Stomach (tissue), 9 donors: Measurements from ENCODE around the gene ZNF652. TPM values are rescaled to one million over a fixed set of nuclear protein-coding genes. Genes with fewer than 3 reads are reported as not detected.

Experiments
- DNase-seq, 2 donors: peaks; one replicate each; pipeline versions ENCODE4 v3.0.0 to v3.0.0-alpha.2; 2013 to 2019
- H3K27ac ChIP-seq, 5 donors: fragments of 200-600 bp in 4 of 5; sonication (generic) in 4 of 5; one replicate each; pipeline ENCODE4 v1.5.1; 2013 to 2019; ENCODE audit warnings: mild to moderate bottlenecking in 1 of 5, moderate library complexity in 1 of 5
- H3K27me3 ChIP-seq, 3 donors: fragments of 200-600 bp; sonication (generic); one replicate each; pipeline ENCODE4 v1.5.1; 2017 to 2019; ENCODE audit warnings: mixed run types in 1 of 3
- H3K36me3 ChIP-seq, 4 donors: fragments of 200-600 bp; sonication (generic); 1 replicate in 3 of 4; 2 replicates in 1 of 4; pipeline ENCODE4 v1.5.1; 2016 to 2019
- H3K4me1 ChIP-seq, 4 donors: fragments of 200-600 bp; sonication (generic); one replicate each; pipeline ENCODE4 v1.5.1; 2016 to 2019
- H3K4me3 ChIP-seq, 4 donors: fragments of 200-600 bp; sonication (generic) in 3 of 4; one replicate each; pipeline ENCODE4 v1.5.1; 2016 to 2019; ENCODE audit warnings: mild to moderate bottlenecking in 1 of 4
- H3K9me3 ChIP-seq, 4 donors: fragments of 200-600 bp; sonication (generic); one replicate each; pipeline ENCODE4 v1.5.1; 2016 to 2019
- CTCF ChIP-seq, 7 experiments: fragments of 450-650 bp in 4 of 7; fragments of 200-600 bp in 3 of 7; sonication (generic) in 3 of 7; IDR thresholded peaks; one replicate each; pipeline ENCODE4 v1.5.1; 2016 to 2019; ENCODE audit warnings: antibody characterized with exemption in 7 of 7, control low read depth in 2 of 7, mild to moderate bottlenecking in 1 of 7
- EP300 ChIP-seq: sonication (generic); formaldehyde crosslinking; IDR thresholded peaks from one replicate; pipeline ENCODE4 v1.6.1; 2017; ENCODE audit warnings: antibody characterized with exemption
- POLR2A ChIP-seq, 4 donors: fragments of 450-650 bp; IDR thresholded peaks; one replicate each; pipeline ENCODE4 v1.6.1; 2016; ENCODE audit warnings: antibody characterized with exemption in 4 of 4, control low read depth in 2 of 4, mild to moderate bottlenecking in 1 of 4, moderate library complexity in 1 of 4
- POLR2AphosphoS5 ChIP-seq, 3 donors: sonication (generic); formaldehyde crosslinking; IDR thresholded peaks; one replicate each; pipeline ENCODE4 v1.6.1; 2016; ENCODE audit warnings: antibody characterized with exemption in 3 of 3
- WGBS, 5 donors: extraction: QIAGEN DNeasy Blood & Tissue Kit in 3 of 5; methylation state at CpG; one replicate each; pipeline versions ENCODE4 v1.1.5 to v1.1.7; 2013 to 2018; 5-methylcytosine and 5-hydroxymethylcytosine counted together
- intact Hi-C: fragments of 100-400 bp; cut with DNase I; formaldehyde crosslinking; loops from one replicate; pipeline ENCODE4 v1.15.1; 2023; ENCODE audit warnings: low total_unique reads
- polyA plus RNA-seq, 3 donors: library from polyadenylated mRNA; stranded (reverse); fragments of 200-250 nt; gene quantifications; one replicate each; pipeline ENCODE4 v1.2.3, GENCODE V29; 2013
- total RNA-seq, 5 donors: library from RNA; depleted of rRNA; stranded (reverse); fragments of >200 nt; gene quantifications; one replicate each; pipeline versions ENCODE4 v1.1.0 to v1.2.3, GENCODE V29; 2014 to 2016
- donor health status: healthy with polysubstance abuse.
- donor health status: Bipolar disorder and iron deficiency.
- donor health status: healthy.

The ZNF652 gene
- total and polyA plus RNA-seq, 8 donors = 16.4 to 89.3 (median 32.6) TPM

DNA sequence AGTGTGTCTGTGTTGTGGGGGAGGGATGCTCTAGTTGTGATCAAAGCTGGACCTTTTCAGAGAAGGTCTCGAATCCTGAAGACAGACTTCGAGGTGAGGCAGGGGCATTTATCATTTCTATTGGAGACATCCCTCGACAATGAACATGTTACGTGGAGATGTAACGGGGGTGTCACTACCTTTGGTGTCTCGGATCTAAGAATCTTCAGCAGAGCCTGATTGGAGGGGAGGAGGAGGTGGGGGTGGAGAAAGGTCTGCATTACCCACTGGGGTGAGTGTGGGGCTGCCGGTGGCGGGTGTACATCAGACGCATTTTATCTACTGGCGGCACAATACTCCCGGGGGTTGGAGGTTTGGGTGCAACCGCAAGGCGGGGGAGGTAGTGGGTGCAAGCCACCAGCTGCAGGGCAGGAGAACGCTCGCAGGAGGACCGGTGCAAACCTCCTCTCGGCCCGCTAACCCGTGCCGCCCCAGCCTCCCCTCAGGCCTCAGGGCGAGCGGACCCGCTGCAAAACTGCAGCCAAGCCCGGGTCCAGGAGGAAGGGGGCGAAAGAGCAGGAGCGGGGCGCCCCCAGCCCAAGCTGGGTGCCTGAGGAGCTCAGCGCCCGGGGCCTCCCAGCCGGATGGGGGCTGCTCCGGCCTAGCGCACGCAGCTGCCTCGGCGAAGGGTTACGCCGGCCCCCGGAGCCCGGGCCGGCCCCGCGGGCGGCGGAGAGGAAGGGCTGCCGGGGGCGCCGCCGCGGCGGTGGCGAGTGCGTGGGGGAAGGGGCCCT is 735 bp downstream of the ZNF652 start:
- peak overlapping the region; percentile 80 to 98 (median 92) for H3K4me3 ChIP-seq
- no peaks in the 10 kb centered on the region for H3K9me3 ChIP-seq
- H3K27ac ChIP-seq = peak overlapping the region; percentile 93 to 99 (median 97)
- 0 to 2% (median 1%) methylated on average over 17 to 52 of the region's 52 CpGs for WGBS, 5 donors
- peaks cover 26 to 59% (median 44%) of the 10 kb centered on the region in 4 donors for H3K4me1 ChIP-seq
- no peaks in the 10 kb centered on the region for H3K27me3 ChIP-seq
- DNase-seq = peak; percentile 59 to 80
- H3K36me3 ChIP-seq = peaks cover 0 to 2% (median 0%) of the 10 kb centered on the region in 4 donors
- intact Hi-C loops = no loop called here
- no peak for TF ChIP-seq CTCF (IDR thresholded peaks at IDR 0.05)
- TF ChIP-seq POLR2AphosphoS5 (IDR thresholded peaks at IDR 0.05) = peak in 2 of 3 donors; percentile 19 to 24
- TF ChIP-seq EP300 = no peak
- TF ChIP-seq POLR2A (IDR thresholded peaks at IDR 0.05) = no peak

DNA sequence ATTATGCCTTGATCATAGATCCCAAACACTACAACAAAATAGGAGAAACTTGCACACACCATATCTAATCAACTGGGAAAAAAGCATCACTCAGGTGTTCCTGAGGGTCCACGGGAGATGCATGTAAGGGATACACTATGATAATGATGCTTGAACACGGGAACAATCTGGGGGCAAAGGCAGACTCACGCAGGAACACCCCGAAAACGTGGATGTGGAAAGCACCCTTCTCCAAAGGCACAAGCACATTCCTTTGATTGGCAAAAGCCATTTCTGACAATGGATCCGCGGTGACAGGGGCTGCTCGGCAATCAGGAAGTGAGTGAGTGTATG is 1.3 kb downstream of the ZNF652 start:
- H3K36me3 ChIP-seq = no peaks in the 10 kb centered on the region
- intact Hi-C loops = no loop called here
- peak overlapping the region; percentile 93 to 99 (median 97) for H3K27ac ChIP-seq
- WGBS, 5 donors = 0 to 3% (median 1%) methylated on average over 8 of the region's 8 CpGs
- peaks cover 26 to 64% (median 45%) of the 10 kb centered on the region in 4 donors for H3K4me1 ChIP-seq
- no peak for DNase-seq
- no peaks in the 10 kb centered on the region for H3K9me3 ChIP-seq
- no peaks in the 10 kb centered on the region for H3K27me3 ChIP-seq
- TF ChIP-seq POLR2A (IDR thresholded peaks at IDR 0.05) = no peak
- no peak for TF ChIP-seq CTCF (IDR thresholded peaks at IDR 0.05)
- no peak for TF ChIP-seq EP300
- no peak for TF ChIP-seq POLR2AphosphoS5 (IDR thresholded peaks at IDR 0.05)
- H3K4me3 ChIP-seq = peak overlapping the region; percentile 80 to 98 (median 92)

GRCh38 chr17:49359990-49360795 is 1.9 kb downstream of the ZNF652 start:
- peak overlapping the region; percentile 80 to 98 (median 92) for H3K4me3 ChIP-seq
- no peaks in the 10 kb centered on the region for H3K9me3 ChIP-seq
- 5 to 7% (median 6%) methylated on average over 8 of the region's 8 CpGs for WGBS, 5 donors
- TF ChIP-seq EP300 (no peak), POLR2A (IDR thresholded peaks at IDR 0.05) (no peak), POLR2AphosphoS5 (IDR thresholded peaks at IDR 0.05) (no peak), CTCF (IDR thresholded peaks at IDR 0.05) (no peak)
- H3K36me3 ChIP-seq = no peaks in the 10 kb centered on the region
- peak in 1 of 2 donors; percentile 21 for DNase-seq
- intact Hi-C loops = no loop called here
- H3K27ac ChIP-seq = peak overlapping the region; percentile 59 to 99 (median 94)
- H3K27me3 ChIP-seq = no peaks in the 10 kb centered on the region
- peaks cover 26 to 68% (median 45%) of the 10 kb centered on the region in 4 donors for H3K4me1 ChIP-seq

DNA sequence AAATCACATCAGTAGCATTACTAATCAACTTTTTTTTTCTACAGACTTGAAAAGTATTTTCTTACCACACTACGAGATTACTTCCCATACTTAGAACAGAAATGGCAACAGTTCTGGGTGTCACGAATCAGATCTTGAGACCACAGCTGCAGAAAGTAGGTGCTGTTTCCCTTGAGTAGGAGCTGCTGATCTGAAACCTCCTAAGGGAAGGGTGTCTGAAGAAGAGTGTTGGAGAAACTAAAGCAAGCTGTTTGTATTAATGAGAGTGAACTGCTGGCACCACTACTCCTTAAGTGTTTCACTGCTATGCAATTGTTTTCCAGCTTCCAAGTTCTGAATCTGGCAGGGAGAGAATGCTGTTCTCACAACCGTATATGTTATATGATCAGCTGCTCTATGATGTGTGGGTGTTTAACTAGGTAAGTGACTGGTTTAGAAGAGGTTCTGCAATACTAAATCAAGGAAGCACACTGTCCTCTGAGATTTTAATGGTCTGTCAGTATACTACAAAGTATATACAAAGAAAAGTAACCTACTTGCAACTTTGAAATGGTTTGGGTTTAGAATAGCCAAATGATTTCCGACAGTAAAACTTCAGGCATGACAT is 3.3 kb downstream of the ZNF652 start:
- H3K27ac ChIP-seq = peak overlapping the region in 4 of 5 donors; percentile 28 to 99 (median 64)

More for the DNA sequence above, 3.3 kb downstream of the ZNF652 start:
- intact Hi-C loops = no loop called here
- 24 to 32% (median 28%) methylated on average over 4 of the region's 4 CpGs for WGBS, 5 donors
- Histone ChIP-seq H3K4me1 (peaks cover 26 to 83% (median 49%) of the 10 kb centered on the region in 4 donors), H3K27me3 (no peaks in the 10 kb centered on the region), H3K4me3 (peak overlapping the region in 2 of 4 donors; percentile 24 to 89), H3K9me3 (no peaks in the 10 kb centered on the region), H3K36me3 (no peaks in the 10 kb centered on the region)
- TF ChIP-seq CTCF (IDR thresholded peaks at IDR 0.05) = no peak
- TF ChIP-seq EP300 = no peak
- TF ChIP-seq POLR2AphosphoS5 (IDR thresholded peaks at IDR 0.05) = no peak
- TF ChIP-seq POLR2A (IDR thresholded peaks at IDR 0.05) = no peak
- peak in 1 of 2 donors; percentile 31 for DNase-seq
